ENCODE measurements around the gene PTPRF.

DNA sequence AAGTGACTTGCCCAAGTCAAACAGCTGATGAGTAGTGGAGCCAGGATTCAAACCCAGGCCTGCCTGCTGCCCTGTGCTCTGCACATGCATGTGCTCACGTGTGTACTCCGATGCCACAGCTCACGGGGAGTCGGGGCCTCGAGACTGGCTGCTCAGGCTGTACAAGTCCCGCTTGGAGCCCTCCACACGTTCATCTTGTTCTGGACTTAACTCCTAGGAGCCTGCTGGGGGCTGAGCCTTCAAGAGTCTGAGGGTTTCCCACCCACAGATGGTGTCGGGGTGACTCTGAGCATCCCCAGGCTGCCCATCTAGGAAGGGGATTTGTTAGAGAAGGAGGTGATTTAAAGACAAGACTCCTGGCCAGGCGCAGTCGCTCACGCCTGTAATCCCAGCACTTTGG lies 83.5 kb downstream of the PTPRF start:
- TF ChIP-seq, protein P1, sequence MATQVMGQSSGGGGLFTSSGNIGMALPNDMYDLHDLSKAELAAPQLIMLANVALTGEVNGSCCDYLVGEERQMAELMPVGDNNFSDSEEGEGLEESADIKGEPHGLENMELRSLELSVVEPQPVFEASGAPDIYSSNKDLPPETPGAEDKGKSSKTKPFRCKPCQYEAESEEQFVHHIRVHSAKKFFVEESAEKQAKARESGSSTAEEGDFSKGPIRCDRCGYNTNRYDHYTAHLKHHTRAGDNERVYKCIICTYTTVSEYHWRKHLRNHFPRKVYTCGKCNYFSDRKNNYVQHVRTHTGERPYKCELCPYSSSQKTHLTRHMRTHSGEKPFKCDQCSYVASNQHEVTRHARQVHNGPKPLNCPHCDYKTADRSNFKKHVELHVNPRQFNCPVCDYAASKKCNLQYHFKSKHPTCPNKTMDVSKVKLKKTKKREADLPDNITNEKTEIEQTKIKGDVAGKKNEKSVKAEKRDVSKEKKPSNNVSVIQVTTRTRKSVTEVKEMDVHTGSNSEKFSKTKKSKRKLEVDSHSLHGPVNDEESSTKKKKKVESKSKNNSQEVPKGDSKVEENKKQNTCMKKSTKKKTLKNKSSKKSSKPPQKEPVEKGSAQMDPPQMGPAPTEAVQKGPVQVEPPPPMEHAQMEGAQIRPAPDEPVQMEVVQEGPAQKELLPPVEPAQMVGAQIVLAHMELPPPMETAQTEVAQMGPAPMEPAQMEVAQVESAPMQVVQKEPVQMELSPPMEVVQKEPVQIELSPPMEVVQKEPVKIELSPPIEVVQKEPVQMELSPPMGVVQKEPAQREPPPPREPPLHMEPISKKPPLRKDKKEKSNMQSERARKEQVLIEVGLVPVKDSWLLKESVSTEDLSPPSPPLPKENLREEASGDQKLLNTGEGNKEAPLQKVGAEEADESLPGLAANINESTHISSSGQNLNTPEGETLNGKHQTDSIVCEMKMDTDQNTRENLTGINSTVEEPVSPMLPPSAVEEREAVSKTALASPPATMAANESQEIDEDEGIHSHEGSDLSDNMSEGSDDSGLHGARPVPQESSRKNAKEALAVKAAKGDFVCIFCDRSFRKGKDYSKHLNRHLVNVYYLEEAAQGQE (IDR thresholded peaks at IDR 0.05; ENCODE audit: insufficient read depth in 1 of 2, low read depth in 2 of 2, low read length in 2 of 2) = no peak
- no peak for TF ChIP-seq SIN3A (IDR thresholded peaks at IDR 0.05; ENCODE audit: borderline replicate concordance, insufficient read depth, low read length)

Data from PFSK-1 (cell line).